Measurements from ENCODE around the gene ADM.

The ADM gene

GRCh38 chr11:10325277-10326011, 20.6 kb downstream of the ADM start:
- in situ Hi-C loops (cut with MboI; ENCODE audit: low sequenced_read_pairs) = no loop called here

- in situ Hi-C loops (cut with MboI; ENCODE audit: low sequenced_read_pairs) = no loop called here
These were observed 21.4 kb downstream of the ADM start for GRCh38 chr11:10326012-10326964.

GRCh38 chr11:10327254-10327653, 22.4 kb downstream of the ADM start:
- in situ Hi-C loops (cut with MboI; ENCODE audit: low sequenced_read_pairs) = no loop called here

GRCh38 chr11:10328314-10329098, 23.6 kb downstream of the ADM start:
- in situ Hi-C loops (cut with MboI; ENCODE audit: low sequenced_read_pairs) = no loop called here

- in situ Hi-C loops (cut with MboI; ENCODE audit: low sequenced_read_pairs) = no loop called here
These were observed 24.5 kb downstream of the ADM start for GRCh38 chr11:10329356-10329755.

- in situ Hi-C loops (cut with MboI; ENCODE audit: low sequenced_read_pairs) = no loop called here
These were observed 25.1 kb downstream of the ADM start for GRCh38 chr11:10329935-10330334.

- in situ Hi-C loops (cut with MboI; ENCODE audit: low sequenced_read_pairs) = no loop called here
These were observed 26.8 kb downstream of the ADM start for GRCh38 chr11:10331548-10332289.

GRCh38 chr11:10333490-10333889, 28.6 kb downstream of the ADM start:
- in situ Hi-C loops (cut with MboI; ENCODE audit: low sequenced_read_pairs) = no loop called here

- in situ Hi-C loops (cut with MboI; ENCODE audit: low sequenced_read_pairs) = no loop called here
These were observed 33.4 kb downstream of the ADM start for GRCh38 chr11:10338287-10338686.

- in situ Hi-C loops (cut with MboI; ENCODE audit: low sequenced_read_pairs) = no loop called here
These were observed 43.9 kb downstream of the ADM start for GRCh38 chr11:10348650-10349280.

GRCh38 chr11:10349281-10349665, 44.4 kb downstream of the ADM start:
- in situ Hi-C loops (cut with MboI; ENCODE audit: low sequenced_read_pairs) = no loop called here

GRCh38 chr11:10349806-10350205, 44.9 kb downstream of the ADM start:
- in situ Hi-C loops (cut with MboI; ENCODE audit: low sequenced_read_pairs) = no loop called here

- in situ Hi-C loops (cut with MboI; ENCODE audit: low sequenced_read_pairs) = no loop called here
These were observed 45.5 kb downstream of the ADM start for GRCh38 chr11:10350334-10350733.

- in situ Hi-C loops (cut with MboI; ENCODE audit: low sequenced_read_pairs) = no loop called here
These were observed 46.5 kb downstream of the ADM start for GRCh38 chr11:10351435-10351764.

GRCh38 chr11:10351765-10352641, 47.1 kb downstream of the ADM start:
- in situ Hi-C loops (cut with MboI; ENCODE audit: low sequenced_read_pairs) = no loop called here

- in situ Hi-C loops (cut with MboI; ENCODE audit: low sequenced_read_pairs) = no loop called here
These were observed 48.2 kb downstream of the ADM start for GRCh38 chr11:10352921-10353550.

GRCh38 chr11:10354389-10354788, 49.5 kb downstream of the ADM start:
- in situ Hi-C loops (cut with MboI; ENCODE audit: low sequenced_read_pairs) = no loop called here

GRCh38 chr11:10355257-10355661, 50.4 kb downstream of the ADM start:
- in situ Hi-C loops (cut with MboI; ENCODE audit: low sequenced_read_pairs) = no loop called here

- in situ Hi-C loops (cut with MboI; ENCODE audit: low sequenced_read_pairs) = no loop called here
These were observed 51.3 kb downstream of the ADM start for GRCh38 chr11:10356161-10356560.

All from HL-60/S4 (cell line).